Activated effector memory CD4-positive, alpha-beta T cell treated with Interleukin-2 at 50 U/mL for 16 hours (primary cell): ENCODE measurements around the gene HPD.
"Not testable (repeated sequence)": the region's sequence is repeated elsewhere in the genome, so short reads cannot be mapped to it uniquely, and the experiment has no call there.

Experiments
- DNase-seq: peaks from one replicate; pipeline ENCODE4 v3.0.0-alpha.2; 2020

Gene HPD

GRCh38 chr12:121858662-121859572, at the start of gene HPD:
TSS of gene HPD (minus strand) at chr12:121858859. CDS start at chr12:121858823, 36 bp downstream.
- no peak for DNase-seq

- DNase-seq = no peak
These were observed 47.1 kb upstream of the HPD start for GRCh38 chr12:121905746-121906145.

DNA sequence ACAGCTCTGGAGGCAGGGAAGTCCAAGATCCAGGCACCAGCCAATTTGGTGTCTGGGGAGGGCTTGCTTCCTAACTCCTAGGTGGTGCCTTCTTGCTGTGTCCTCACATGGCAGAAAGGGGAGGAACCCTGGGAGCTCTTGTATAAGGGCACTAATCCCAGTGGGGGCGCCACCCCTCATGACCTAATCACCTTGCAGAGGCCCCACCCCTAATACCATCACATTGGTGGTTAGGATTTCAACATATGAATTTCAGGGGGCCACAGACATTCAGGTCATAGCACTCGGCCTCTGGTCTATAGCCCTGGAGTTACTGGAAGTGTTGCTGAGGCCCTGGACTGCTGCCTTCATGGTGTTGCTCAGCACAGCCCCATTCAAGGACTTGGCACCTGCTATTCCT, 44.5 kb upstream of the HPD start:
- no peak for DNase-seq

GRCh38 chr12:121899590-121899989, 40.9 kb upstream of the HPD start:
- DNase-seq = no peak

DNA sequence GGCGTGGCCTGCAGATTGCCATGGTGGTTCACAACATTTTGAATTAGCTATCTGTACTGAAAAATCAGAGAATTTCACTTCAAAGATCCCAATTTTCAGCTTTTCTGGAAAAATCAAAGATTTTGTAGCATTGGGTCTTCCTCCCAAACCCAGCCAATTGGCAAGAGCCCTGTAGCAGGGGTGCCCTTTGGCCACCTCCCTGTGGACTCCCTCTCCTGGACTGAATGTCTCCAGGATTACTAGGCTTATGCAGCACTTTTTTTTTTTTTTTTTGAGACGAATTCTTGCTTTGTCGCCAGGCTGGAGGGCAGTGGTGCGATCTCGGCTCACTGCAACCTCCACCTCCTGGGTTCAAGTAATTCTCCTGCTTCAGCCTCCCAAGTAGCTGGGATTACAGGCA, 39.6 kb upstream of the HPD start:
- DNase-seq = no peak

DNA sequence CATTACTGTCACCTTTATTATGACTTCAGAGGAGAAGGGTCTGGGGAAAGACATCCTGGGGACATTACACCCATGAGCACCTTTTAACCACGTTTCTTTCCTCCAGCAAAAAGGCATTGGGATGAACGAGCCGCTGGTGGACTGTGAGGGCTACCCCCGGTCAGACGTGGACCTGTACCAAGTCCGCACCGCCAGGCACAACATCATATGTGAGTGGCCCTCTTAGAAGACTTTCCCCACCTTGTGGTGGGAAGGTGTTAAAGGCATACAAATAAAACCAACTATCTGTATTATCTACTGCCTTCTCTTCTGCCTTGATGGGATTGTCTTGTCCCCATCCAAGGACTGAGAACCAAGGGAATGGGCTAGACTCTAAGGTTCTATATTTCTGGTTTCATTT, 36.0 kb upstream of the HPD start:
- no peak for DNase-seq

DNA sequence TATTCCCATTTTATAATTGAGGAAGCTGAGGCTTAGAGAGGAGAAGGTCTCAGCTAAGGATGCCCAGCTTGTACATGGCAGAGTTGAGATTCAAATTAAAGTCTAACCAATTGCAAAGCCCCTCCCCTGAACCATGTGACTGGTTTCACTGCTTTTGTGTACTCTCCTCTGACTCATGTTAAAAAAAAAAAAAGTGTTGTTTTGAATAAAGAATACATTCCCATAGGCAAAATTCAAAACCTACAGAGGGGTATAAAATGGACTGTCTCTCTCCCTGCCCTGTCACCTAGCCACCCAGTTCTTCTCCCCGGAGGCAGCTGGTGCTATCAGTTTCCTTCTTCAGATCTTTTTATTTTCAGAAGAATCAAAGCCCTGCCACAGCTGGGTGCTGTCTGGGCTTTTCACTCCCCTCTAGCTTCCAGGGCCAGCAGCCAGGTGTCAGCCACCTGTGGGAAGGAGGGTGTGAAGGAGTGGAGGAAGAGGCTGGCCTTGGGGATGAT, 35.4 kb upstream of the HPD start:
- no peak for DNase-seq

- no peak for DNase-seq
These were observed 34.3 kb upstream of the HPD start for GRCh38 chr12:121892673-121893561.

- not testable (repeated sequence) for DNase-seq
These were observed 31.0 kb upstream of the HPD start for GRCh38 chr12:121889661-121890060.

DNA sequence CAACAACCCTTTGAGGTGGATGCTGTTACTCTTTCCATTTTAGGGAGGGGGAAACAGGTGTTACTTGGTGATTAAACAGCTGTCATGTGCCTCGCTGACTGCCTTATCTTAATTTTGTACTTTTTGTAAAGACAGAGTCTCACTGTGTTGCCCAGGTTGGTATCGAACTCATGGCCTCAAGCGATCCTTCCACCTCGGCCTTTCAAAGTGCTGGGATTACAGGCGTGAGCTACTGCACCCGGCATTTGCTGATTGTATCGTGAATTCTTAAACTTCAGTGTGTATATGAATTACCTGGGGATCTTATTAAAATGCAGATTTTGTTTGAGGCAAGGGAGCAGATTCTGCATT, 30.6 kb upstream of the HPD start:
- no peak for DNase-seq

GRCh38 chr12:121888478-121889273, 30.0 kb upstream of the HPD start, which contains the start of gene PSMD9:
TSS of gene PSMD9 (plus strand) at chr12:121888790. CDS start at chr12:121888857, 67 bp downstream.
- peak; percentile 98 for DNase-seq

DNA sequence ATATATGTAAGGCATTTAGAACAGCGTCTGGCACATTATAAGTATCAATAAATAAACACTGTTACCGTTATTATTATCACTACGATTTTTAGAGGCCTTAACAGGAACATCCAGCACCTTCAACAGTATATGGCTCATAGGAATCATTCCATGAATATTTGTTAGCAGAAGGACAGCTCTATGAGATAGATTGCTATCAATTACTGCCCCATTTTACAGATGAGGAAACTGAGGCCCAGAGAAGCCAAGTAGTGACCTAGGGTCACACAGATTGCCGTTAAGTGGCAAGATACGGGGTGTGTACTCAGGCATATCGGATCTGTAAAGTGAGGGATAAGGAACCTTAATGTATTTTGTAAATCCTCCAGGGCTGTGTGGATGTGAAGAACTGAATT, 29.4 kb upstream of the HPD start:
- DNase-seq = no peak

GRCh38 chr12:121885129-121885528, 26.5 kb upstream of the HPD start:
- not testable (repeated sequence) for DNase-seq

GRCh38 chr12:121883315-121883660, 24.6 kb upstream of the HPD start:
- DNase-seq = no peak

- DNase-seq = not testable (repeated sequence)
These were observed 17.4 kb upstream of the HPD start for GRCh38 chr12:121876080-121876447.

DNA sequence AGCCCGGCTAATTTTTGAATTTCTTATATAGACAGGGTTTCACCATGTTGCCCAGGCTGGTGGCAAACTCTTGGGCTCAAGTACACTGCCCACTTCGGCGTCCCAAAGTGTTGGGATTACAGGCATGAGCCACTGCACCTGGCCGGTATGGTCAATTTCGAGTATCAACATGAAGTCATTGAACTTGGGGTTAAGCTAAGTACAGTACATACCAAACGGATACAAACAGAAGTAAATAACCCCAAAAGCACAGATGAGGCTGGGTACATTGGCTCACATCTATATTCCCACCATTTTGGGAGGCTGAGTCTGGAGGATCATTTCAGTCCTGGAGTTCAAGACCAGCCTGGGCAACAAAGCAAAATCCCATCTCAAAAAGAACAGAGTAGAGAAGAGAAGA, 16.9 kb upstream of the HPD start:
- DNase-seq = no peak

DNA sequence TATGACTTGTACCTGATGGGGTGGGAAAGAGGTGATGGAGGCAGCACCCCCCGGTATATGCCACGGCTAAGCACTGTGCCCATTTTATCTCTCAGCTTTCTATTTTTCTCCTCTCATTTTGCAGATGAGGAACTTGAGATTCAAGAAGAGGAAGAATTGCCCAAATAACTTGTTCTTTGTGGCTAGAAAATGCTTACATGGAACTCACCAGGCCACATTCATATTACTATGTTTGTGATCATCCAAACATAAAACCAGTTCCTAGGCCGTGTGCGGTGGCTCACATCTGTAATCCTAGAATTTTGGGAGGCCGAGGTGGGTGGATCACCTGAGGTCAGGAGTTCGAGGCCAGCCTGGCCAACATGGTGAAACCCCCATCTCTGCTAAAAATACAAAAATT, 15.4 kb upstream of the HPD start:
- no peak for DNase-seq

GRCh38 chr12:121873216-121873569, 14.5 kb upstream of the HPD start:
- no peak for DNase-seq

- DNase-seq = no peak
These were observed 14.0 kb upstream of the HPD start for GRCh38 chr12:121872546-121873215.

DNA sequence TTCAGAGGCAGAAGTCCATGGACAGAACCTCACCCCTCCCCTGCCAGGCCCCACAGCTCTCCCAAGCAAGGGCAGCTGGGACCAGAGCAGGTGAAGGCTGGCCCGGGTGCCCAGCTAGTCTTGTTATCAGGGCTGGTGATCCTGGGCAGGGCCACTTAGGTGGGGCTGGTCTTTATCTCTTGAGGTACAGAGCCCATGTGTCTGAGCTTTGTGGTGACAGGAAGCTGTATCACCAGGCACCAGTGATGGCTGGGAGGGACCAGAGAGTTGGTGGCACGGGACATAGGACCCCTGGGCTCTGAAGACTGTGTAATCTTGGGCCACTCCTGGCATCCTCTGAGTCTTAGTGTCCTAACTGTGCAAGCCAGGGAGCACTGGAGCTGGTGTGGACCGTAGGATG, 12.8 kb upstream of the HPD start:
- no peak for DNase-seq

DNA sequence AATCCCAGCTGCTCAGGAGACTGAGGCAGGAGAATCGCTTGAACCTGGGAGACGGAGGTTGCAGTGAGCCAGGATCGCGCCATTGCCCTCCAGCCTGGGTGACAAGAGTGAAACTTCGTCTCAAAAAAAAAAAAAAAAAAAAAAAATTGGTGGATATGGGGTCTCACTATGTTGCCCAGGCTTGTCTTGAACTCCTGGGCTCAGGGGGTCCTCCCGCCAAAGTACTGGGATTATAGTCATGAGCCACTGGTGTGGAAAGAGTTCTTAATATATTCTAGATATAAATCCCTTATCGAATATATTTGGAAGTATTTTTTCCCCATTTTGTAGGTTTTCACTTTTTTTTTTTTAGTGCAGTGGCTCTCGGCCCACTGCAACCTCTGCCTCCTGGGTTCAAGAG, 10.6 kb upstream of the HPD start:
- DNase-seq = not testable (repeated sequence)

DNA sequence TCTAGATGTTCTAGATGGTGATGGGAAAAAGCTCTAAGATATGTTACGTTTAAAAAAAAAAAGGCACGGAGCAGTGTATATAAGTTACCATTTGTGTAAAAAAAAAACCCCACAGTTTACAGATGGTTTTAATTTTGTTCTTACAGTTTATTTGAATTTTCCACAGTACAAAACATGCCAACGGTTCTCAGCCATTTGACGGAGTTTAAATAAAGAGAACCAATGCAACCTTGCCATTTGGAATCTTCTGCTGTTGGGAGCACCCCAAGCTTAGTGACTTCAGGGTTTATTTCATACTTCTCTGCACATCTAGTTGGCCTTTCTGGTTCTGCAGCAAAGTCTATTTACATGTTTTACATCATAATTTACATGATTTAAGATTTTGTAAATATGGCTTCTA, 7.7 kb upstream of the HPD start:
- no peak for DNase-seq
